ENCODE data around the gene COLEC12. TPM values are rescaled to one million over a fixed set of nuclear protein-coding genes. Genes with fewer than 3 reads are reported as not detected.

Gene COLEC12
- total RNA-seq, 1 donor from 2014 or later = 9.1 TPM

DNA sequence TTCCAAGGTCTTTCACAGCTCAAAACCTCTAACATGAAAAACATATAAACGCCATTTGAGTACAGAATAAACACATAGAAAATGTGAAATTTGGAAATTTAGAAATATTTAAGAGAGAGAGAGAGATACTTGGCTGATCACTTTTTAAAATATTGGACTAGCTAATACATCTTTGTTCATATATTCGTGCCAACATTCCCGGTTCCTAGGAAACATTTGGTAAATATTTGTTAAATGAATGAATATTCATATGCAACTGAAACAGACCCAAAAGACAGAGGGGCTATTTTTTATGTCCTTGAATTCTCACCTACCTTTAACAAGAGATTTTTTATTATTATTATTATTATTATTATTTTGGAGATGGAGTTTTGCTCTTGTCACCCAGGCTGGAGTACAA lies 8.3 kb upstream of the COLEC12 start:
- DNase-seq = no peak
- intact Hi-C loops (cut with DNase I) = no loop called here
- ATAC-seq (ENCODE audit: poor library complexity) = no peak

DNA sequence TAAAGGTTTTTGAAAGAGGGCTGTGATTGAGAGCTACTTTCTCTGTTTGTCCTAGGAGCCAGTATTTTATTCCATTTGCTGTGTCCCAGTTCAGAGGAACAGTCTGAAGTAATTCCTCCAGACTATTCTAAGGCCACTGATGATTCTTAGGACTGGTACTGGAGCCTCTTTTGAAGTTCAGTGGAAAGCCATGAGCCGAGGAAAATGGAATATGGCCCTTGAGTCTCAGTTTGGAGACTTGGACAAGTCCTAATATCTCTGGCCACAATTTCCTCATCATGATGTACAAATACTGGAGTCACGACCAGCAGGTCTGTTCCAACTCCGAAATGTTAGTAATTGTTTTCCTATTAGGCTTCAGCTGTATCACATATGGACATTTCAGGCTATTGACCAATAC lies 7.1 kb upstream of the COLEC12 start:
- ATAC-seq (ENCODE audit: poor library complexity) = no peak
- no peak for DNase-seq
- intact Hi-C loops (cut with DNase I) = no loop called here

DNA sequence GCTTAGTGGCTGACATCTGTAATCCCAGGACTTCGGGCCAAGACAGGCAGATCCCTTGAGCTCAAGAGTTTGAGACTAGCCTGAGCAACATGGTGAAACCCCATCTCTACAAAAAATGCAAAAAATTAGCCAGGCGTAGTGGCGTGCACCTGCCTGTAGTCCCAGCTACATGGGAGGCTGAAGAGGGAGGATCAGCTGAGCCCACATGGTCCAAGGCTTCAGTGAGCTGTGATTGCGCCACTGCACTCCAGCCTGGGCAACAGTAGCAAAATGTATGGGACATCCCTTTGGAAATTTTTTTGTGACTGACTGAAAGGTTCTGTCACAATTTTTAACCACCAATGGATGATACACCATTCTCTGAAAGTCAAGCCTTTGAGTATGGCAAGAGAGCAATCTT lies 6.3 kb upstream of the COLEC12 start:
- no peak for ATAC-seq (ENCODE audit: poor library complexity)
- intact Hi-C loops (cut with DNase I) = no loop called here
- no peak for DNase-seq

DNA sequence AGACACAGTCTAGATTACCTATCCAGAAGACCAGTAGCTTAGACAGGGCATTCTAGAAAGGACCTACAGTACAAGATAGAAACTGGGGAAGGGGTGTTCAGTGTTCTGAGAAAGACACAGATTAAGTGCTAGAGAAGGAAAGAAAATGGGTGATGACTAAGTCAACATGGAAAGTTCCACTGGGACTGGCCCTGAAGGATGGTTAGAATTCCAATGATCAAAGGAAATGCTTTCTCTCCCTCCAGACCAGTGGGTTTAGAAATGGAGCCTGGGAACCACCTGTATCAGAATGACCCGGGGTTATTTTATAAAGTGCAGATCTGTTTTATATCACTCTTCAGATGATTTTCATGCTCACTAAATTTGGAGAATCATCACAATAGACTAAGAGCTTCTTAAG lies 5.8 kb upstream of the COLEC12 start:
- intact Hi-C loops (cut with DNase I) = no loop called here
- DNase-seq (no peak), ATAC-seq (ENCODE audit: poor library complexity) (no peak)

DNA sequence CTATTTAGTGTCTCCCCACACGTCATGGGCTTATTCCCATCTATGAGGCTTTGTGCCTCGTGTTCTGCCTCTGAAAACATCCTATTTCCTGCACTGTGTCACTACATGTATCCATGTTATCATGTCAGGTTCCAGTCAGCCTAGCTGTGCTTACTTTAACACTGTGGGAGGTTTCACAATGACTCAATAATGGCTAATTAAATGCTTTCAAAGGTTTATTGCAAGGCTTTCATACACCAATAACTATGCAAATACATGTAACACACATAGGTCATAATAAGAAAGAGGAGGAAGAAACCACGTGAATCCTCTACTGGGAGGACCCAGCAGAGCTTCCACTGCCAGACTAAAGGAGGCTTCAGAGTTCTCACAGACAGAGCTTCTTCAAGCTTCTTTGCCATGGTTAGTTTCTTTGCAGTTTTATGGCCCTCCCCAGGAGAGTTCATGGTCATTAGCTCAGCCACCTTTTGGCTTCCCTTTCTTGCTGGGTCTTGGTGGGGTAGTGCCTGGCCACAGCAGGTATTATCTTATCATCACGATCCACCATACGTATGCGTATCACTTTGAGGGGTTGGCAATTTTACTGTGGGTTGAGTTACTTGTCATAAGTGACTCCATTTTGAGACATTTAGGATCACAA lies 5.1 kb upstream of the COLEC12 start:
- DNase-seq = no peak
- intact Hi-C loops (cut with DNase I) = no loop called here
- no peak for ATAC-seq (ENCODE audit: poor library complexity)

DNA sequence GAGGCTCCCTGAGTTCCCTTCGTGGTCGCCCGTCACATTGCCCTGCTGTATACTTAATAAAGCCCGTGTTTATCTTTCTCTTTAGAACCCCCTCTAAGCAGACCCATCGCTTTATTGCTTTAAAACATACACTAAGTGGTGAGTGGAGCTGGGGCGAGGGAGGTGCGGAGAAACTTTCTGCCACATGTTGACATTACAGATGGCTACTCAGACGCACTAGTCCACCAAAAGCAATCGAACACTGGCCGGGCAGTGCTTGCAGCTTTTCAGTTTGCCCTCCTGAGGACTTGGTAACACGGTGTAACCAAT lies 859 bp upstream of the COLEC12 start:
- intact Hi-C loops (cut with DNase I) = no loop called here
- ATAC-seq (ENCODE audit: poor library complexity) (no peak), DNase-seq (no peak)

DNA sequence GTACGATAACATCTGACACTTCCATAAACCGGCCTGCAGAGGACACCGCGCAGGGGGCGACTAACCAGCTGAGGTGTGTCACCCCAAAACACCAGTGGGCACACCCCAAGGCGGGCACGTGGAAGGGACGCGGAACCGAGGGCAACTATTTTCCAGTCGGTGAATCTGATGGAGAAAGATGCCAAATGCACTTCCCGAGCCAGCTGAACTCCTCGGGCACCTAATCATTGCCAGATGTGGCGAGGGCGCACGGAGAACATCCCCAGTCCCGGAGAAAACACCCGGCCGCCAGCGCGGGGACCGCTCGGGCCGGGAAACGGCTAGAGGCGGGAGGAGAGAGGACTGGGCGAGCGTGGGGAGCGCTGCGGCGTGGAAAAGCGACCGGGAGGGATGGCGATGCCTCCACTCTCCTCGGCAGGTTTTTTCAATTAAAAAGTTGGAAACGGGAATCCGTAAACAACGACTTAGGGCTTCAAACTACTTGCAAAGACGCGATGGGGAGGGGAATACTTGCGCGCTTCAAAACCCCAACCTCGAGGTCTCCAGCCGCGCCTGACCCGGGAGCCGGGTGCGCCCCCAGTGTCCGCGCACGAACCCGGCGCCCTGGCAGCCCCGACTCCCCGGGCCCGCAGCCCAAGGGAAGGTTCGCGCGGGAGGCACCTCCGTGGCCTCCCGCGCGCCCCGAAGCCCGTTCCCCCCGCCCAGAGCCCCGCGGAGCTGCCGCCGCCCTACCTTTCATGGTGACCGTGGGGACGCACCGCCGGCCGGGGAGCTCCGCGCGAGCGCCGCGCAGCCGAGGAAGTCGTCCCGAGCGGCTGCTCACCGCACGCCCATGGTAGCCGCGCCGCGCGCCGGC lies 497 bp downstream of the COLEC12 start:
- intact Hi-C loops (cut with DNase I) = no loop called here
- no peak for DNase-seq
- ATAC-seq (ENCODE audit: poor library complexity) = peak; percentile 54

DNA sequence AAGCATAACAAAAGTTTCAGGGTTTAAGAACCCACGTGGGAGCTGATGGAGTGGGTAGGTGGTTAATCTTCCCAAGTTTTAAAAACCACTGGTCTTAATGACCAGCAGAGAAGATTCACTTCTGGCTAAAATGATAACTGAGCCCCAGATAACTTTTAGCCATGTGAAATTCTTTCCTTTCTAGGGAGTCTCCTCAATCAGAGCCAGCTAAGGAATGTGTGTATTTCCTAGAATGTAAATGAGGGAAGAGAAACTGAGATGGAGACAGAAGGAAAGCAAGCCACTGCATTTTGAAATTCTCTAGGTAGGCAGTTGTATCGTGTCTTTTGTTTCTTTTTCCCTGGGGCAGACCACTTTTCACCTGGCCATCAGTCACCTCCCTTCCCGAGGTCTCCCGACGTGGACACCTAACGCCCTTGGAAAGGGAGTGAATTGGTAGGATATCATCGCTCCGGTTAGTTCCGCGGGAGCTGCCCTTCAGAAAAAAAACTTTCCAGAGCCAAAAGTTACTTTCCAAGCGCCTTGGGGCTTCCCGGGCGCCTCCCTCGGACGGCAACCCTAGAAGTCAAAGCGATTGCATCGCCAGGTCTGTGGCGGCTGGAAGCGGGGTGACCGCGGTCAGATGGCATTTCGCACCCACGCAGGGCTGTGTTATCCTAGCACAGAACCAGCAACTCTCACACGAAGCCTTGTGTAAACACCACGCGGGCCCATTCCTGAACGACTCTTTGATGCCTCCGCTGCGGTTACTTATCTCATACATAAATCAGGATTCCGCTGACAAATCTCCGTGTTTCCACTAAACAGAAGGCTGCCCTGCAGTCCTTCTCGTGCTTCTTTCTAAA lies 1.3 kb downstream of the COLEC12 start:
- ATAC-seq (ENCODE audit: poor library complexity) (peak; percentile 27), DNase-seq (no peak)
- intact Hi-C loops (cut with DNase I) = no loop called here

DNA sequence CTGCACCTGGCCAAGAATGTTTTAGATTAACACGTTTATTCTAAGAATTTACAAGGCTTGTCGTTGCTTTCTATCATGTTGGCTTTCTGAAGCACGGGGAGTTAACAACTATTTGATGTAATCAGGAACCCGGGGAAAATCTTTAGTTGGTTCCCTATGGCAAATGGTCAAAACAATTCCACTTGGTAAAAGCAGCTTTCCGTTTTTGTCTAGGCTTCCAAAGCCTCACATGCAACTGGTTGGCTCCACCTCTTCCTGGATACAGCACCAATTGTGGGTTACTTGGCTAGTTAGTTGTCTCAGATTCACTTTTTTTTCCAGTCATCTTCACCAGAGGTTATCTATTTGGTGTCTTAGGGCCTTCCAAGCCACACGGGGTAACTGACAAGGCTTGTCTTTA lies 2.8 kb downstream of the COLEC12 start:
- no peak for ATAC-seq (ENCODE audit: poor library complexity)
- intact Hi-C loops (cut with DNase I) = no loop called here
- no peak for DNase-seq

DNA sequence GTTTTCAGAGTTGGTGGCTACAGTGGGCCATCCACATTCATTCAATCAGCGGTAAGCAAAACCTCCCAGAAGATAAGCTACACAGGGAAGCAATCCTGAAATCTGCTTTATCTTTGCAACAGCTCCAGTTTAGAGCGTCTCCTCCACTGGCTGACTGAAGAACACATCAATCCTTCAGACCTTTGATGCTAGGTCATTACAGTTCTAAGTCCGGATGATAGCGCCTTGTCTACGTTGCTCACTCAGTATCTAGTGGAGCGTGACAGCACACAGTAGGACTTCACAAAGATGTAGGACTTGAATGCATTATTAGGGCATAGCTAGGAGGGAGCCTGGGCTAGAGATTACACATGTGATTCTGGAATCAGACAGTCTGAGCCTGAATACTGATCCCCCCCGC lies 5.0 kb downstream of the COLEC12 start:
- no peak for ATAC-seq (ENCODE audit: poor library complexity)
- intact Hi-C loops (cut with DNase I) = no loop called here
- DNase-seq = no peak

DNA sequence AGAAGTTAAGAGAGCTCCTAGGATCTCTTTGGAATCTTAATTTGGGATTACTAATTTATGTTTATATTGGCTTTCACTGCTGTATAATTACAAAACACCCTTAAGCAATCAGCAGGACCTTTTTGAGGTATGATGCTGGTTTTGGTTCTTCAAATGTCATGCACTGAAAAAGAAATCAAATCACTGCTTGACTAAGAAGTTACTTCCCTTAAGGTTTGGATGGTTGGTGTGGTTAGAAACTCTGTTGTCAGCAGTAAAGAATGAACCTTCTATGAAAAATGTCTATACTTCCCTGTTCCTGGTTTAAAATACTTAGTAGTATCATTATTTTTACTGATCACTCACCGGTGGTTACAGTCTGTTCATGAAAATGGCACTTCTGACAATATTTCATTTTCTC lies 5.5 kb downstream of the COLEC12 start:
- ATAC-seq (ENCODE audit: poor library complexity) = no peak
- DNase-seq = no peak
- intact Hi-C loops (cut with DNase I) = no loop called here

DNA sequence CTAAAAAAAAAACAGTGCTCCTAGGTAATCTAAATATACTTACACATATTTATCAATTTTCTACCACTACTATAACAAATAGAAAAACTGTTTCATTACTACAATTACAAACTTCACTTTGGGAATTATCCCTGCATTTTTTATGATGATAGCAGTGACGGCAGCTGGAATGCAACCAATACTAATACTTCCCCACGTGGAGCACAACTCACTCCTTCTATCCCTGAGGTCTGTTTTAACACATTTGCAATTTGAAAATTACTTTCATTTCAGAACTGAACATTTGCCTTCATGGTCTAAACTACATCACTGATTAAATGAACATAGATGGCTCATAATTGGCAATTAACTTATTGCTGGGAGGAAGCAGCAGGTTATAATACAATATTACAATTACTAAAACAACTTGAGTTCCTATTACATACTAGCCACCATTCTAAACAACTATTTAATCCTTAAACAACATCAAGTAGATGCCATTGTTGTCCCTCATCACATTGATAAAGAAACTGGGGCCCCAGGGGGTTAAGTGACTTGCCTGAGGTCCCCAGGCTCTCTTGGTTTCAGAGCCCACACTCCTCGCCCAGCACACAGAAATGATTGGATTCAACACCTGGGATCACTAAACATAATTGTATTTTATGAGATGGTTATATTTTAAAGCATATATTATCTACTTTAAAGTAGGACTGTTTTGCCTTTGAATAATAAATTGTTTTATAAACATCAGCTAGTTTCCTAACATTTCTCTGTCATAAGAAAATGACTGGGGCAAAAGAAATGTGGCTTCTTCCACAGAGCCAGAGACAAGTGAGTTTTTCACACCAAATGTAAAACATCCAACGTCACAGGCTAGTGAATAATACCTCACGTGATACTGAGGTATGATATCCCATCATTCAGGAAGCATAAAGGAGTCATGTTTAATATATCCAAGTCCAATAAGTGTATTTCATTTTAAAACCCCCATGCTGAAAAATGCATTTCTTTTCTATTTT lies 6.2 kb downstream of the COLEC12 start:
- intact Hi-C loops (cut with DNase I) = no loop called here
- no peak for ATAC-seq (ENCODE audit: poor library complexity)
- no peak for DNase-seq

DNA sequence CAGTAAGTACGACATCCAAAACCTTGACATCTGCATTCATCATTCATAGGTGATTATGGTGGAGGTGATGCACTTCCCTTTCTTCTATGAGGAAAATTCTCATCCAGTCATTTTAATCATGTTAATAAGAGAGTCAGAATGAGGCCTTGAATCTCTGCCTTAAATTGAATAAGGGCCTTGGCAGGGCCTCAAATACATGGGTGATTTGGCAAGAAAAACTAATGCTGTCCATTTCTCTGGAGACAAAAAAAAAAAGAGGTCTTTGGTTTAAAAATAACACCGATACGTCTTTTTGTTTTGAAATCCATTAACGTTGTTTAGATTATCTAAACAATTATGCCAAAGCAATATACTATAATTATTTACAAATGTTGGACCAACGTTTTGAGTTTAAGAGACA lies 8.1 kb downstream of the COLEC12 start:
- DNase-seq (no peak), ATAC-seq (ENCODE audit: poor library complexity) (no peak)
- intact Hi-C loops (cut with DNase I) = no loop called here

DNA sequence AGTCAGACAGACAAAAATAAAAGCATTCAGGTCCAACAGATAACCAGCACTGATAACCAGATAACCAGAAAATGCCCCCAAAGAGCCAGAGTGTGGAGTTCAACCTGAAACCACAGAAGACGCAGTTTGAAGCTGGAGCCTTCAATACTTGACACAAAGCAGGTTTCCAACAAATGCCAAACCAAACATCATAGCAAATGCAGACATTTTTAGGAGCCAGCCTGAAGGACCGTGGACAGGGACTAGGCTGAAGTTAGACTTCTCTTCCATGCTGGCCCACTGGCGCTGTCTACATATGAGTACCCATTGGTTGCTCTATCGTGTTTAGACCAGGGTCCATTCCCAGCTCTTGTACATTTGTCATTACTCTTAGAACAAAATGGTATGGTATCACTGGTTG lies 9.9 kb downstream of the COLEC12 start:
- ATAC-seq (ENCODE audit: poor library complexity) = no peak
- intact Hi-C loops (cut with DNase I) = no loop called here
- DNase-seq = no peak

DNA sequence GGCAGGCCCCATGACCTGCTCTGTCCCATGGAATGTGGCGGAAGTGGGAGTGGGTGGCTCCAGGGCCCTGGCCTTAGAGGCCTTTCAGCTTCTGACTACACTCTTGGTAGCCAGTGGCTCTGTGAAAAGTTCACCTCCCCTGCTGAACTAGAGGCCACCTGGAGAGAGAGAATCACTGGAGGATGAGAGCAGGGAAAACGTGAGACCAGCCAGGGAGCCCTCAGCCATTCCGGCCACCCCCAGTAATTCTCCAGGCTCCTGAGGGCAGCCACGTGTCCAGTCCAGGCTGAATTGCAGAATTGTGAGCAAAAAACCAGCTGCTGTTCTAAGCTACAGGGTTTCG lies 10.5 kb downstream of the COLEC12 start:
- DNase-seq (no peak), ATAC-seq (ENCODE audit: poor library complexity) (no peak)
- intact Hi-C loops (cut with DNase I) = no loop called here

DNA sequence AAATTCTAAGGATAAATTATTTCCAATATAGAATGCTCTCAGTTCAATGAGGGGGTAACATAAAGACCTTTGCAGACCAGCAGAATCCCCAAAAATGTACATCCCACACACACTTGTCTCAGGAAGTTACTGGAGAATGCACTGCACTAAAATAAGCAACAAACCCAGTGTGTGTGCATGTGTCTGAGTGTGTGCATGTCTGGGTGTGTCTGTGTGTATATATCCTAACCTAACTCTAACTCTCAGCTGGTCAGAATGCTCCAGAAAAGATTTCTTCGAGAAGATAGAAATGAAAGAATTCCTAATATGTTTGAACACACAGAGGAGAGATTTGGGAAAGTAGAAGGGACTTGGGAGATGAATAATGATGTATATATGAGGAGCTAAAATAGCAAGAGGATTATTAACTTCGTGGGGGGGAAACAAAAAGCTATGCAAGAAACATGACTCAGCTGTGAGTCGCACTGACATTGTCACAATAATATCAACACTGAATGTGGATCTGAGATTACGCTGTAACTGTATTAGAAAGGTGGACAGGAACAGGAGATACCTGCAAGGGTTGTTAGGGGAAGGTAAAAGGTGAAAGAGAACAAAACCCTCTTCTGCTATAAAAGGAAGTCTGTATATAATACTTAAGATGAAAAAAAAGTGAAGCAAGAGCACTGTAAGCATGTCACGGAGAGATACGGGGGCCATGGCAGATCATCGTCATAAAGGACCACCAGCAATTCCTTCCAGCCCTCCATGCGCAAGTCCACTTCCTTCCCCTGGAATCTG lies 11.1 kb downstream of the COLEC12 start:
- intact Hi-C loops (cut with DNase I) = no loop called here
- ATAC-seq (ENCODE audit: poor library complexity) = no peak
- DNase-seq = no peak

DNA sequence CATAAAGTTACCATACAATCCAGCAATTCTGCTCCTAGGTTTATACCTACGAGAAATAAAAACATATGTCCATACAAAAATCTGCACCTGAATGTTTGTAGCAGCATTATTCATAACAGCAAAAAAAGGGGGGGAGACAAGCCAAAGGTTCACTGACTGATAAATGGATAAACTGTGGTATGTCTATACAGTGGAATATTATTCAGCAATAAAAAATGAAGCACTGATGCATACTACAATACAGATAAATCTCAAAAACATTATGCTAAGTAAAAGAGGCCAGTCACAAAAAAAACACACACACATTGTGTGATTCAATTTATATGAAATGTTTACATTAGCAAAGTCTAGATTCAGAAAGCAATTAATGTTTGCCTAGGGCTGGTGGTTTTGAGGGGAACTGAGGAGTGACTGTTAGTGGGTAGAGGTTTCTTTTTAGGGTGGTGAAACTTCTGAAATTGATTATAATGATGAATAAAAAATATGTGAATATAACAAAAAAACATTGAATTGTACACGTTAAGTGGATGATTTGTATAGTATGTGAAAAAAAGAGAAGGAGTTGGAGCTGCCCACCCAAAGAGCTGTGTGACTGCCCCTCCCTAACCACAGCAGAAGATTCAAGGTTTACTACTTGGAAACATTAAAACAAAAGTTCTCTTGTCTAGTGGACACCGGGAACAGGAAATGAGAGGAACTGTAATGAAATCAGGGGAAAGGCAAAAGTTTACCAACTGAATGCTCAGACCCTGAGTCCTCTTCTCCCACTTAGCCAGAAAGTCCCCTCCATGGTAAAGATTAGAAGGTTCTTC lies 13.4 kb downstream of the COLEC12 start:
- no peak for DNase-seq
- intact Hi-C loops (cut with DNase I) = no loop called here
- no peak for ATAC-seq (ENCODE audit: poor library complexity)

All from Right ventricle myocardium superior (tissue), 1 donor.